ENCODE data around the gene CDK13. TPM values are rescaled to one million over a fixed set of nuclear protein-coding genes. Genes with fewer than 3 reads are reported as not detected.

Gene CDK13
- total and polyA plus RNA-seq, 9 donors = 25.9 to 124 (median 68.4) TPM

- H3K27ac ChIP-seq = no peak overlapping the region
- H3K36me3 ChIP-seq = no peaks in the 10 kb centered on the region
- H3K27me3 ChIP-seq = no peaks in the 10 kb centered on the region
- no peak overlapping the region for H3K4me3 ChIP-seq
- no peak for DNase-seq
- 57 to 78% (median 59%) methylated on average over 2 of the region's 2 CpGs for WGBS, 3 donors
- TF ChIP-seq POLR2A (IDR thresholded peaks at IDR 0.05) = no peak
- peaks cover 12% of the 10 kb centered on the region for H3K4me1 ChIP-seq (ENCODE audit: insufficient read depth)
- intact Hi-C loops (cut with DNase I) = no loop called here
- H3K9me3 ChIP-seq = no peaks in the 10 kb centered on the region
Measured at GRCh38 chr7:40097728-40098127, 147.7 kb downstream of the CDK13 start.

GRCh38 chr7:40098810-40099209 lies 148.8 kb downstream of the CDK13 start:
- Histone ChIP-seq H3K4me1 (ENCODE audit: insufficient read depth) (peaks cover 9% of the 10 kb centered on the region), H3K27ac (no peak overlapping the region), H3K9me3 (no peaks in the 10 kb centered on the region), H3K4me3 (no peak overlapping the region), H3K27me3 (no peaks in the 10 kb centered on the region), H3K36me3 (no peaks in the 10 kb centered on the region)
- DNase-seq = no peak
- intact Hi-C loops (cut with DNase I) = no loop called here
- TF ChIP-seq CTCF (IDR thresholded peaks at IDR 0.05) = no peak
- TF ChIP-seq EP300 (IDR thresholded peaks at IDR 0.05) = no peak
- no peak for TF ChIP-seq POLR2A (IDR thresholded peaks at IDR 0.05)

GRCh38 chr7:40099837-40100236 lies 149.8 kb downstream of the CDK13 start:
- peaks cover 6% of the 10 kb centered on the region for H3K4me1 ChIP-seq (ENCODE audit: insufficient read depth)
- WGBS, 3 donors = 23 to 40% (median 32%) methylated on average over 4 of the region's 4 CpGs
- no peaks in the 10 kb centered on the region for H3K9me3 ChIP-seq
- H3K27me3 ChIP-seq = no peaks in the 10 kb centered on the region
- H3K36me3 ChIP-seq = no peaks in the 10 kb centered on the region
- intact Hi-C loops (cut with DNase I) = no loop called here
- no peak overlapping the region for H3K4me3 ChIP-seq
- DNase-seq = peak in 3 of 5 donors; percentile 23 to 40 (median 27)
- H3K27ac ChIP-seq = no peak overlapping the region
- TF ChIP-seq CTCF (IDR thresholded peaks at IDR 0.05) = no peak

- Histone ChIP-seq H3K27ac (no peak overlapping the region), H3K4me3 (no peak overlapping the region), H3K27me3 (no peaks in the 10 kb centered on the region), H3K36me3 (no peaks in the 10 kb centered on the region), H3K4me1 (ENCODE audit: insufficient read depth) (peaks cover 7% of the 10 kb centered on the region), H3K9me3 (no peaks in the 10 kb centered on the region)
- intact Hi-C loops (cut with DNase I) = no loop called here
- WGBS, 3 donors = 14 to 36% (median 15%) methylated on average over 3 of the region's 3 CpGs
- no peak for DNase-seq
- TF ChIP-seq CTCF (IDR thresholded peaks at IDR 0.05) = no peak
- TF ChIP-seq POLR2A (IDR thresholded peaks at IDR 0.05) = no peak
Measured at GRCh38 chr7:40101201-40101600, 151.1 kb downstream of the CDK13 start.

- no peak for DNase-seq
- Histone ChIP-seq H3K4me1 (ENCODE audit: insufficient read depth) (peaks cover 7% of the 10 kb centered on the region), H3K36me3 (no peaks in the 10 kb centered on the region), H3K9me3 (no peaks in the 10 kb centered on the region), H3K27ac (no peak overlapping the region), H3K27me3 (no peaks in the 10 kb centered on the region), H3K4me3 (no peak overlapping the region)
- TF ChIP-seq EP300 (IDR thresholded peaks at IDR 0.05) (no peak), POLR2A (IDR thresholded peaks at IDR 0.05) (no peak), CTCF (IDR thresholded peaks at IDR 0.05) (no peak)
- intact Hi-C loops (cut with DNase I) = no loop called here
- WGBS, 3 donors = 88 to 94% (median 88%) methylated on average over 2 of the region's 2 CpGs
Measured at GRCh38 chr7:40102897-40103296, 152.8 kb downstream of the CDK13 start.

Data from ovary (tissue), 9 donors.